DND-41 (cell line): ENCODE data around the gene CYB5A.
A peak's percentile ranks its signal among the peaks of the same experiment; 100 is the strongest.

Experiments used
- ATAC-seq: fragments of 200-7000 bp; cut with Tn5 transposase; 3 replicates; pipeline ENCODE4 v1.9.1; 2021; ENCODE audit warnings: low read depth; ENCODE audit not compliant: insufficient read depth
- DNase-seq: peaks from one replicate; pipeline ENCODE4 v3.0.0-alpha.2; 2020
- H2AFZ ChIP-seq: 2 replicates; pipeline ENCODE4 v1.6.0; 2012; ENCODE audit warnings: low read depth, low read length
- H3K27ac ChIP-seq: 2 replicates; pipeline ENCODE4 v1.5.1; 2012; ENCODE audit warnings: low read length, inconsistent platforms
- H3K27me3 ChIP-seq: fragments of 200-600 bp; sonication (generic); 2 replicates; pipeline ENCODE4 v1.6.0; 2012; ENCODE audit warnings: low read length, mild to moderate bottlenecking, inconsistent platforms; ENCODE audit not compliant: insufficient read depth, poor library complexity
- H3K36me3 ChIP-seq: 2 replicates; pipeline ENCODE4 v1.5.1; 2012; ENCODE audit warnings: low read length, inconsistent platforms; ENCODE audit not compliant: insufficient read depth
- H3K4me1 ChIP-seq: 2 replicates; pipeline ENCODE4 v1.5.1; 2012; ENCODE audit warnings: mild to moderate bottlenecking, low read length; ENCODE audit not compliant: insufficient read depth
- H3K4me2 ChIP-seq: 2 replicates; pipeline ENCODE4 v1.6.0; 2012; ENCODE audit warnings: mild to moderate bottlenecking, moderate library complexity, low read length, inconsistent platforms; ENCODE audit not compliant: insufficient read depth
- H3K4me3 ChIP-seq, 2 experiments: fragments of 200-600 bp in 1 of 2; shearing (Covaris generic) in 1 of 2; 2 replicates each; pipeline ENCODE4 v1.5.1; 2012 to 2016; ENCODE audit warnings: inconsistent platforms in 2 of 2, low read length in 2 of 2, mild to moderate bottlenecking in 2 of 2, low read depth in 1 of 2, moderate library complexity in 1 of 2
- H3K79me2 ChIP-seq: 2 replicates; pipeline ENCODE4 v1.6.0; 2012; ENCODE audit warnings: low read length, inconsistent platforms; ENCODE audit not compliant: insufficient read depth
- H3K9ac ChIP-seq: 2 replicates; pipeline ENCODE4 v1.6.0; 2012; ENCODE audit warnings: low read depth, mild to moderate bottlenecking, inconsistent platforms, low read length, moderate library complexity
- H3K9me3 ChIP-seq: 2 replicates; pipeline ENCODE4 v1.5.1; 2012; ENCODE audit warnings: low read length, moderate library complexity, mild to moderate bottlenecking, inconsistent platforms; ENCODE audit not compliant: insufficient read depth, severe bottlenecking
- H4K20me1 ChIP-seq: 2 replicates; pipeline ENCODE4 v1.6.0; 2012; ENCODE audit warnings: low read length; ENCODE audit not compliant: insufficient read depth
- EZH2 ChIP-seq: IDR thresholded peaks from 3 replicates; pipeline ENCODE4 v1.6.1; 2012; ENCODE audit warnings: borderline replicate concordance, low read depth, mild to moderate bottlenecking, moderate library complexity, low read length, inconsistent platforms; ENCODE audit not compliant: severe bottlenecking
- TF ChIP-seq, protein P1 (sequence below): IDR thresholded peaks from 2 replicates; pipeline ENCODE4 v1.5.1; 2012; ENCODE audit warnings: borderline replicate concordance, low read length, moderate library complexity, mild to moderate bottlenecking; ENCODE audit not compliant: poor library complexity, severe bottlenecking; ENCODE audit errors: extremely low read depth

CYB5A gene, protein sequence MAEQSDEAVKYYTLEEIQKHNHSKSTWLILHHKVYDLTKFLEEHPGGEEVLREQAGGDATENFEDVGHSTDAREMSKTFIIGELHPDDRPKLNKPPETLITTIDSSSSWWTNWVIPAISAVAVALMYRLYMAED

DNA sequence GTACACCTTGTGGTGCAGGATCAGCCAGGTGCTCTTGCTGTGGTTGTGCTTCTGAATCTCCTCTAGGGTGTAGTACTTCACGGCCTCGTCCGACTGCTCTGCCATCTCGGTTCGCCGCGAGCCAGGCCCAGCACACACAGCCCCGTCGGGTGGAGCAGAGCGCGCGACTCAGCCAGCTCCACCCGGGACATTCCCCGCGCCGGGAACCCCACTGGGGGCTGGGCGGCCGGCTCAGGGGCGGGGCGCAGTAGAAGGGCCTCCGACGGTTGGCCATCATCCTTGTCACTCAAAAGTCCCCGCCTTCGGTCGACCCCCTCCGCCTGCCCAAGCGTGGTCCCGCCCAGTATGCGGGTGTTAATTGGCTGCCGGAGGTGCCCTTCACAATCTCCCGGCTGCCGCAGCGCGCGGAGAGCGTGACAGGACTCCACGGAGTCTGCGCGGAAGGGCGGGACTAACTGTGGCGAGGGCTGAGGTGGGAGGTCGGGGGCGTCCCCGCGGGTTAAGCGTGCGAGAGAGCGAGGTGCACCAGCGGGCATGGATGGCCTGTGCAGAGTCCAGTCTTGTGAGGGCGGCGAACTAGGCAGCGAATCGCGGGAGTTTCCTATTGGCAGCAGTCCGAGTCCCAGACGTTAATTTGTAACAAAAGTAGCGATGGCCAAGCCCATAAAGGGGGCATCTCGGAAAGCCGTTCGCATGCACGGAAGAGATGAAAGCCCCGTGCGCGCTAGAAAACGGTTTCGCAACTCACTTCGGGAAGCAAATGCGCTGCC, at the start of gene CYB5A:
Gene CYB5A, minus strand, starts transcription at position 193 of the 770 bp plus-strand sequence. Its CDS starts 88 bp downstream, at position 105.
- H3K9ac ChIP-seq: peak within 1 kb of the TSS; percentile 68
- peak; percentile 93 for DNase-seq

DNA sequence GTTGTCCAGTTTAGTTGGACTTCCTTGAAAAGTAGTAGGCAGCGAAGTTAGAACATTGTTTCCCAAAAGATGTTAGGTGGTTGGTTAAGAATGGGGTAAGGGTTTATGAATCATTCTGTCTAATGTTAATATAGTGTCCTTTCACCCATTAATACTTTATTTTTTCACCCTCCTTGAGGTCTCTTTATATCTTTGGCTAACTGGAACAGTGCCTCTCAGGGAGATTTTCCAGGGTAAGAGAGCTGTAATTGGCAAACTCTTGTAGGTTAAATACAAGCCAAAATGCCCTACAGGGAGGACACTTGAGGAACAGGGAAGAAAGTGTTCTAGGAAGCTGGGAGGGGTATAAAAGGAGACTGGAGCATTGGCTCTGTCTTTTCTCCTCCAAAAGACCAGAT, 46.1 kb upstream of the CYB5A start:
- H2AFZ ChIP-seq: no peak overlapping the region
- no peaks in the 10 kb centered on the region for H3K9me3 ChIP-seq
- peaks cover 16% of the 10 kb centered on the region for H3K27me3 ChIP-seq
- H3K9ac ChIP-seq: no peak overlapping the region
- no peaks in the 10 kb centered on the region for H3K36me3 ChIP-seq
- H3K4me2 ChIP-seq: no peak overlapping the region
- no peaks in the 10 kb centered on the region for H3K4me1 ChIP-seq
- DNase-seq (no peak), ATAC-seq (no peak)
- no peak for TF ChIP-seq EZH2
- TF ChIP-seq, protein P1, sequence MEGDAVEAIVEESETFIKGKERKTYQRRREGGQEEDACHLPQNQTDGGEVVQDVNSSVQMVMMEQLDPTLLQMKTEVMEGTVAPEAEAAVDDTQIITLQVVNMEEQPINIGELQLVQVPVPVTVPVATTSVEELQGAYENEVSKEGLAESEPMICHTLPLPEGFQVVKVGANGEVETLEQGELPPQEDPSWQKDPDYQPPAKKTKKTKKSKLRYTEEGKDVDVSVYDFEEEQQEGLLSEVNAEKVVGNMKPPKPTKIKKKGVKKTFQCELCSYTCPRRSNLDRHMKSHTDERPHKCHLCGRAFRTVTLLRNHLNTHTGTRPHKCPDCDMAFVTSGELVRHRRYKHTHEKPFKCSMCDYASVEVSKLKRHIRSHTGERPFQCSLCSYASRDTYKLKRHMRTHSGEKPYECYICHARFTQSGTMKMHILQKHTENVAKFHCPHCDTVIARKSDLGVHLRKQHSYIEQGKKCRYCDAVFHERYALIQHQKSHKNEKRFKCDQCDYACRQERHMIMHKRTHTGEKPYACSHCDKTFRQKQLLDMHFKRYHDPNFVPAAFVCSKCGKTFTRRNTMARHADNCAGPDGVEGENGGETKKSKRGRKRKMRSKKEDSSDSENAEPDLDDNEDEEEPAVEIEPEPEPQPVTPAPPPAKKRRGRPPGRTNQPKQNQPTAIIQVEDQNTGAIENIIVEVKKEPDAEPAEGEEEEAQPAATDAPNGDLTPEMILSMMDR: no peak
- H3K79me2 ChIP-seq: no peaks in the 10 kb centered on the region
- no peak overlapping the region for H3K27ac ChIP-seq
- no peak overlapping the region for H3K4me3 ChIP-seq
- H4K20me1 ChIP-seq: no peaks in the 10 kb centered on the region

More for the DNA sequence above, at the start of gene CYB5A:
- H3K27me3 ChIP-seq: peaks cover 8% of the 10 kb centered on the region
- no peaks in the 10 kb centered on the region for H3K9me3 ChIP-seq
- H3K4me1 ChIP-seq: peaks cover 22% of the 10 kb centered on the region
- no peaks in the 10 kb centered on the region; the same call in 1 of the 2 replicates for H4K20me1 ChIP-seq
- peak within 1 kb of the TSS; percentile 88 for H3K27ac ChIP-seq
- peaks cover 10% of the 10 kb centered on the region for H3K79me2 ChIP-seq
- no peak for TF ChIP-seq EZH2
- TF ChIP-seq, protein P1: peak; percentile 32
- H3K4me2 ChIP-seq: peak within 1 kb of the TSS; percentile 82
- peak within 1 kb of the TSS; percentile 87 for H2AFZ ChIP-seq
- no peaks in the 10 kb centered on the region for H3K36me3 ChIP-seq
- ATAC-seq: peak; percentile 97
- H3K4me3 ChIP-seq: peak within 1 kb of the TSS; percentile 45 to 89; a peak in 3 of 4 replicates

DNA sequence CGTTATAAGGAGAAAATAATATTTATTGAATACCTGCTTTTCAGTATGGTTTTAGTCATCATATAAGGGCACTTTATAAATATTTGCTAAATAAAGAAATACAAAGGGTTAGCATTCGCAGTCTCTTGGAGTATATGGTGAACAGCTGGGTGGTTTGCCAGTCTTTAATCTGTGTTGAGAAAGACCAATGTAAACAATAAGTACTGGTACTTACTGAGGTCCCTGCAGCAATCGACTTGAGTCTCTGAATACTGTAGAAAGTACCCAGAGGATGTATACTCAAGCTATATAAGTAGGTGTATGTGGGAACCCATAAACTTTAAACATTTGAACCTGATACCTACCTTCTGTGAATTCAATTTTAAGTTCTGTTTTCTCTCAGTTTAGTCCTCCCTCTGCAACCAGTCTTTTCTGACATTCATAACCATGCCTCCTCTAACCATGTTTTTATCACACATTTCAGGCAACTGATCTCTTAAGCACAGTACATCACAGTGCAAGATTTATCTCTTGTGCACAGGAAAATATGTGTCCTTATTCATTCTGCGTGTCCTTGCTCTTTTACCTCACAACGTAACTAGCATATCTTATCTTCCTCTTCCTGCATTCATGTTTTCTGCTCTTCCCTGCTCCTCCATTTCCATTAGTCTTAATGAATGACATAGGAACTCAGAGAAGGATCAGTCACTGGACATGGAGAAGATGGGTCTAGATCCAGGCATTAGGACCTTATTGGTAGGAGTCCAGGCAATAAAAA, 45.6 kb upstream of the CYB5A start:
- H2AFZ ChIP-seq: no peak overlapping the region
- TF ChIP-seq EZH2: no peak
- TF ChIP-seq, protein P1: no peak
- no peak overlapping the region for H3K4me2 ChIP-seq
- peaks cover 16% of the 10 kb centered on the region for H3K27me3 ChIP-seq
- DNase-seq: no peak
- no peak overlapping the region for H3K9ac ChIP-seq
- no peaks in the 10 kb centered on the region for H3K4me1 ChIP-seq
- H3K27ac ChIP-seq: no peak overlapping the region
- no peaks in the 10 kb centered on the region for H4K20me1 ChIP-seq
- no peaks in the 10 kb centered on the region for H3K9me3 ChIP-seq
- H3K36me3 ChIP-seq: no peaks in the 10 kb centered on the region
- H3K79me2 ChIP-seq: no peaks in the 10 kb centered on the region
- ATAC-seq: no peak
- H3K4me3 ChIP-seq: no peak overlapping the region
